ENCODE results near the gene LTO1.
A peak's percentile ranks its signal among the peaks of the same experiment; 100 is the strongest.

The LTO1 gene

DNA sequence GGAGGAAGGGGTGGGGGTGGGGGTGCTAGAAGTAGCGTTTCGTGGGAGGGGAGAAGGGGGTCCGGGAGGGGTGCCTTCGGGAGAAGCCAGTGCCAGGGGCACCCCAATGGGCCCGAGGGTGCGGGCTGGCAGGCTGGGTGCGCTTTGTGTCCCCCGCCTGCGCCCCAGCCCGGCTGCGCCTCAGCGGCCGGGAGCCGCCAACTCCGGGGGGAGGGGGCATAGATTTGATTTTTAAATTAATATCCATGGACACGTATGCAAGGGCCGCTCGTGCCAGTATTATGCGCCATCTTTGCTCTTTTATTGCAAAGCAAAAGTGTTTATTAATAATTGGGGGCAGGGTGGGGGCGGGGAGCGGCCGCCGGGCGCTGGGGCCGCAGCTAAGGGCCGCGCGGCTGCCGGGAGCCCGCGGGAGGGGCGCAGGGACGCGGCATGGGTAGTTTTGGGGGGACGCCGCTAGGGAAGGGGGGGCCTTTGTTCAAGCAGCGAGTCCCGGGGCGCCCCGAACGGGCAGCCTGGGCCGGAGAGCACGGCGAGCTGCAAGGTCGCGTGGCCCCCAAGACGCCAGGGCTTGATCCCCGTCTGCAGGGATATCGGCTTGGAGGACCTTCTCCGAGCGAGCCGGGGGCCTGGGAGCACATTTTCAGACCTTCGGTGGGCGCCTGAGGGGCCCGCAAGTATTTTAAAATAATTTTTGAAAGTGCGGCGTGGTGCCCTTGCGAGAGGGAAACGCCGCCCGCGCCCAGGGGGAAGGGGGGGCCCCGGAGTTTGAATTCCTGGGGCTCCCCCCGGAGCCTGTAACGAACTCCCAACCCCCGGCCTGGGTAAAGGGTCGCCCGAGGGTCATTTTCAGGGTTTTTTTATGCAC lies 33.2 kb downstream of the LTO1 start:
- peak overlapping the region; percentile 77 for H3K9ac ChIP-seq (ENCODE audit: low read length)
- H2BK12ac ChIP-seq (ENCODE audit: low read length), result peak overlapping the region; percentile 29
- H4K12ac ChIP-seq (ENCODE audit: low read depth, low read length), result no peak overlapping the region
- H3K27me3 ChIP-seq (ENCODE audit: insufficient read depth, low read length), result peaks cover 27% of the 10 kb centered on the region
- peak overlapping the region; percentile 57 for H4K91ac ChIP-seq (ENCODE audit: low read depth, low read length)
- H2BK120ac ChIP-seq (ENCODE audit: insufficient read depth, low read length, poor library complexity), result peak overlapping the region; percentile 69
- H3K23ac ChIP-seq (ENCODE audit: low read length), result no peak overlapping the region
- no peak for DNase-seq
- peak overlapping the region; percentile 35 for H3K14ac ChIP-seq (ENCODE audit: low read length)
- no peak overlapping the region for H2BK5ac ChIP-seq (ENCODE audit: low read depth, low read length, poor library complexity)
- peak overlapping the region; percentile 33 for H3K18ac ChIP-seq (ENCODE audit: low read length)
- no peak overlapping the region for H2AFZ ChIP-seq (ENCODE audit: insufficient read depth, low read length, poor library complexity)
- no peak overlapping the region for H3K27ac ChIP-seq (ENCODE audit: low read depth, low read length)
- no peak overlapping the region for H2AK5ac ChIP-seq (ENCODE audit: low read length)
- H3K79me2 ChIP-seq (ENCODE audit: control insufficient read depth, insufficient read depth, low read length, poor library complexity), result peaks cover 6% of the 10 kb centered on the region
- H3K36me3 ChIP-seq (ENCODE audit: control insufficient read depth in 1 of 2, insufficient read depth in 2 of 2, low read length in 2 of 2), result peaks cover 13 to 17% of the 10 kb centered on the region in 2 experiments
- H3K4me1 ChIP-seq (ENCODE audit: control insufficient read depth in 1 of 2, insufficient read depth in 2 of 2, low read length in 2 of 2), result peaks cover 19 to 23% of the 10 kb centered on the region in 2 experiments
- no CpG with 5 or more reads among the region's 68 CpGs for WGBS (ENCODE audit: extremely low coverage, insufficient coverage, insufficient read length)
- H4K8ac ChIP-seq (ENCODE audit: low read depth, low read length), result peak overlapping the region; percentile 55
- H3K9me3 ChIP-seq (ENCODE audit: insufficient read depth, low read depth, low read length), result no peaks in the 10 kb centered on the region
- H3K79me1 ChIP-seq (ENCODE audit: low read length), result peaks cover 29% of the 10 kb centered on the region
- H3K4ac ChIP-seq (ENCODE audit: low read depth, low read length), result no peak overlapping the region
- peak overlapping the region; percentile 86 for H3K4me3 ChIP-seq (ENCODE audit: low read depth, low read length)
- H3K4me2 ChIP-seq (ENCODE audit: low read length), result peak overlapping the region; percentile 73

DNA sequence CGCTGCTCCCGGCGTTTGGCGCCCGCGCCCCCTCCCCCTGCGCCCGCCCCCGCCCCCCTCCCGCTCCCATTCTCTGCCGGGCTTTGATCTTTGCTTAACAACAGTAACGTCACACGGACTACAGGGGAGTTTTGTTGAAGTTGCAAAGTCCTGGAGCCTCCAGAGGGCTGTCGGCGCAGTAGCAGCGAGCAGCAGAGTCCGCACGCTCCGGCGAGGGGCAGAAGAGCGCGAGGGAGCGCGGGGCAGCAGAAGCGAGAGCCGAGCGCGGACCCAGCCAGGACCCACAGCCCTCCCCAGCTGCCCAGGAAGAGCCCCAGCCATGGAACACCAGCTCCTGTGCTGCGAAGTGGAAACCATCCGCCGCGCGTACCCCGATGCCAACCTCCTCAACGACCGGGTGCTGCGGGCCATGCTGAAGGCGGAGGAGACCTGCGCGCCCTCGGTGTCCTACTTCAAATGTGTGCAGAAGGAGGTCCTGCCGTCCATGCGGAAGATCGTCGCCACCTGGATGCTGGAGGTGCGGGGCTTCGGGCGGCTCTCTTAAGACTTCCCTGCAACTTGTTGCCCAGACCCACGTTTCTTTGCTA lies 34.1 kb downstream of the LTO1 start, which contains the start of gene CCND1:
CCND1 (plus strand) TSS at position 162 of the 587 bp plus-strand sequence; CDS start at position 320, 158 bp downstream.
- Histone ChIP-seq H3K27ac (ENCODE audit: low read depth, low read length) (no peak within 1 kb of the TSS), H3K14ac (ENCODE audit: low read length) (peak within 1 kb of the TSS; percentile 35), H2BK120ac (ENCODE audit: insufficient read depth, low read length, poor library complexity) (peak within 1 kb of the TSS; percentile 69), H4K91ac (ENCODE audit: low read depth, low read length) (peak within 1 kb of the TSS; percentile 58), H3K4me3 (ENCODE audit: low read depth, low read length) (peak within 1 kb of the TSS; percentile 86), H3K36me3 (ENCODE audit: control insufficient read depth in 1 of 2, insufficient read depth in 2 of 2, low read length in 2 of 2) (peaks cover 13 to 14% of the 10 kb centered on the region in 2 experiments), H2AK5ac (ENCODE audit: low read length) (peak within 1 kb of the TSS; percentile 69), H4K8ac (ENCODE audit: low read depth, low read length) (peak within 1 kb of the TSS; percentile 55), H3K79me1 (ENCODE audit: low read length) (peaks cover 35% of the 10 kb centered on the region), H3K79me2 (ENCODE audit: control insufficient read depth, insufficient read depth, low read length, poor library complexity) (peaks cover 6% of the 10 kb centered on the region), H2AFZ (ENCODE audit: insufficient read depth, low read length, poor library complexity) (peak within 1 kb of the TSS; percentile 54), H3K9me3 (ENCODE audit: insufficient read depth, low read depth, low read length) (peaks cover 1% of the 10 kb centered on the region), H3K4me1 (ENCODE audit: control insufficient read depth in 1 of 2, insufficient read depth in 2 of 2, low read length in 2 of 2) (peaks cover 23 to 28% of the 10 kb centered on the region in 2 experiments), H3K4me2 (ENCODE audit: low read length) (peak within 1 kb of the TSS; percentile 83), H3K4ac (ENCODE audit: low read depth, low read length) (peak within 1 kb of the TSS; percentile 34), H3K23ac (ENCODE audit: low read length) (no peak within 1 kb of the TSS), H2BK12ac (ENCODE audit: low read length) (peak within 1 kb of the TSS; percentile 50), H3K18ac (ENCODE audit: low read length) (peak within 1 kb of the TSS; percentile 55), H4K12ac (ENCODE audit: low read depth, low read length) (peak within 1 kb of the TSS; percentile 43), H3K27me3 (ENCODE audit: insufficient read depth, low read length) (peaks cover 27% of the 10 kb centered on the region), H2BK5ac (ENCODE audit: low read depth, low read length, poor library complexity) (peak within 1 kb of the TSS; percentile 29), H3K9ac (ENCODE audit: low read length) (peak within 1 kb of the TSS; percentile 77)
- peak; percentile 32 to 67 for DNase-seq
- WGBS (ENCODE audit: extremely low coverage, insufficient coverage, insufficient read length), result no CpG with 5 or more reads among the region's 49 CpGs

- no peak overlapping the region for H4K8ac ChIP-seq (ENCODE audit: low read depth, low read length)
- H2BK120ac ChIP-seq (ENCODE audit: insufficient read depth, low read length, poor library complexity), result no peak overlapping the region
- H2BK12ac ChIP-seq (ENCODE audit: low read length), result peak overlapping the region; percentile 50
- WGBS (ENCODE audit: extremely low coverage, insufficient coverage, insufficient read length), result no CpG with 5 or more reads among the region's 43 CpGs
- peaks cover 1% of the 10 kb centered on the region for H3K9me3 ChIP-seq (ENCODE audit: insufficient read depth, low read depth, low read length)
- no peak overlapping the region for H3K23ac ChIP-seq (ENCODE audit: low read length)
- H3K4ac ChIP-seq (ENCODE audit: low read depth, low read length), result peak overlapping the region; percentile 34
- H3K18ac ChIP-seq (ENCODE audit: low read length), result peak overlapping the region; percentile 55
- H3K14ac ChIP-seq (ENCODE audit: low read length), result no peak overlapping the region
- peaks cover 11 to 13% of the 10 kb centered on the region in 2 experiments for H3K36me3 ChIP-seq (ENCODE audit: control insufficient read depth in 1 of 2, insufficient read depth in 2 of 2, low read length in 2 of 2)
- no peak overlapping the region for H3K27ac ChIP-seq (ENCODE audit: low read depth, low read length)
- H4K91ac ChIP-seq (ENCODE audit: low read depth, low read length), result peak overlapping the region; percentile 58
- peak overlapping the region; percentile 83 for H3K4me2 ChIP-seq (ENCODE audit: low read length)
- H3K79me1 ChIP-seq (ENCODE audit: low read length), result peaks cover 37% of the 10 kb centered on the region
- H3K4me1 ChIP-seq (ENCODE audit: control insufficient read depth in 1 of 2, insufficient read depth in 2 of 2, low read length in 2 of 2), result peaks cover 26 to 34% of the 10 kb centered on the region in 2 experiments
- peak overlapping the region; percentile 43 for H4K12ac ChIP-seq (ENCODE audit: low read depth, low read length)
- H3K4me3 ChIP-seq (ENCODE audit: low read depth, low read length), result peak overlapping the region; percentile 34
- DNase-seq, result no peak
- H2AK5ac ChIP-seq (ENCODE audit: low read length), result peak overlapping the region; percentile 69
- H3K9ac ChIP-seq (ENCODE audit: low read length), result peak overlapping the region; percentile 29
- no peak overlapping the region for H2BK5ac ChIP-seq (ENCODE audit: low read depth, low read length, poor library complexity)
- peaks cover 27% of the 10 kb centered on the region for H3K27me3 ChIP-seq (ENCODE audit: insufficient read depth, low read length)
- H2AFZ ChIP-seq (ENCODE audit: insufficient read depth, low read length, poor library complexity), result no peak overlapping the region
- peaks cover 6% of the 10 kb centered on the region for H3K79me2 ChIP-seq (ENCODE audit: control insufficient read depth, insufficient read depth, low read length, poor library complexity)
These were observed 34.7 kb downstream of the LTO1 start for GRCh38 chr11:69640260-69640994.

DNA sequence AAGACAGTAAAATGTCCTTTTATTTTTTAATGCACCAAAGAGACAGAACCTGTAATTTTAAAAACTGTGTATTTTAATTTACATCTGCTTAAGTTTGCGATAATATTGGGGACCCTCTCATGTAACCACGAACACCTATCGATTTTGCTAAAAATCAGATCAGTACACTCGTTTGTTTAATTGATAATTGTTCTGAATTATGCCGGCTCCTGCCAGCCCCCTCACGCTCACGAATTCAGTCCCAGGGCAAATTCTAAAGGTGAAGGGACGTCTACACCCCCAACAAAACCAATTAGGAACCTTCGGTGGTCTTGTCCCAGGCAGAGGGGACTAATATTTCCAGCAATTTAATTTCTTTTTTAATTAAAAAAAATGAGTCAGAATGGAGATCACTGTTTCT lies 35.3 kb downstream of the LTO1 start:
- Histone ChIP-seq H3K27me3 (ENCODE audit: insufficient read depth, low read length) (peaks cover 27% of the 10 kb centered on the region), H3K4me2 (ENCODE audit: low read length) (peak overlapping the region; percentile 83), H2AFZ (ENCODE audit: insufficient read depth, low read length, poor library complexity) (no peak overlapping the region), H3K14ac (ENCODE audit: low read length) (no peak overlapping the region), H3K9me3 (ENCODE audit: insufficient read depth, low read depth, low read length) (peaks cover 1% of the 10 kb centered on the region), H3K23ac (ENCODE audit: low read length) (no peak overlapping the region), H2AK5ac (ENCODE audit: low read length) (no peak overlapping the region), H3K4me1 (ENCODE audit: control insufficient read depth in 1 of 2, insufficient read depth in 2 of 2, low read length in 2 of 2) (peaks cover 26 to 34% of the 10 kb centered on the region in 2 experiments), H3K9ac (ENCODE audit: low read length) (no peak overlapping the region), H4K12ac (ENCODE audit: low read depth, low read length) (no peak overlapping the region), H4K8ac (ENCODE audit: low read depth, low read length) (no peak overlapping the region), H3K4ac (ENCODE audit: low read depth, low read length) (no peak overlapping the region), H3K36me3 (ENCODE audit: control insufficient read depth in 1 of 2, insufficient read depth in 2 of 2, low read length in 2 of 2) (peaks cover 11% of the 10 kb centered on the region in 2 experiments), H3K27ac (ENCODE audit: low read depth, low read length) (no peak overlapping the region), H2BK120ac (ENCODE audit: insufficient read depth, low read length, poor library complexity) (no peak overlapping the region), H3K79me1 (ENCODE audit: low read length) (peaks cover 37% of the 10 kb centered on the region), H3K79me2 (ENCODE audit: control insufficient read depth, insufficient read depth, low read length, poor library complexity) (peaks cover 6% of the 10 kb centered on the region), H2BK12ac (ENCODE audit: low read length) (no peak overlapping the region), H3K18ac (ENCODE audit: low read length) (no peak overlapping the region), H3K4me3 (ENCODE audit: low read depth, low read length) (no peak overlapping the region), H2BK5ac (ENCODE audit: low read depth, low read length, poor library complexity) (no peak overlapping the region), H4K91ac (ENCODE audit: low read depth, low read length) (no peak overlapping the region)
- DNase-seq, result no peak
- WGBS (ENCODE audit: extremely low coverage, insufficient coverage, insufficient read length), result no CpG with 5 or more reads among the region's 9 CpGs

All from trophoblast cell (in vitro differentiated cells and primary cell).